K562 (cell line): ENCODE data around the gene NPAS3. TPM values are rescaled to one million over a fixed set of nuclear protein-coding genes. Genes with fewer than 3 reads are reported as not detected.

ENCODE experiments used
- ATAC-seq: fragments of 200-7000 bp; cut with Tn5 transposase; 3 replicates; pipeline ENCODE4 v1.9.1; 2020; ENCODE audit warnings: moderate library complexity
- BruUV-seq: library from RNA; stranded (reverse); fragments of 400-500 nt; replicated peaks from 2 replicates; lab custom pipeline; 2021; lab: Mats Ljungman, UMichigan
- CTCF ChIA-PET: fragments of 300-600 bp; formaldehyde crosslinking; extraction: SDS; loops from one replicate; lab custom pipeline; 2021; ENCODE audit warnings: low intra/inter-chr PET ratio; lab: Yijun Ruan, JAX
- POLR2A ChIA-PET: fragments of 300-600, 350-650 bp; sonication (Branson Sonifier 250); formaldehyde crosslinking; extraction: SDS; loops from one replicate; lab custom pipeline; 2021; ENCODE audit warnings: antibody characterized with exemption, inconsistent platforms; lab: Yijun Ruan, JAX
- DNase-seq, 4 experiments: peaks; one replicate each; pipeline versions ENCODE4 v3.0.0 to v3.0.0-alpha.2; 2011 to 2018; ENCODE audit warnings: low spot score in 3 of 4, mixed read lengths in 3 of 4; ENCODE audit errors: extremely low read depth in 1 of 4
- FAIRE-seq: peaks from 2 replicates; lab custom pipeline; 2011; peaks lifted over from hg19 to GRCh38; lab: Jason Lieb, UNC
- H2AFZ ChIP-seq: 2 replicates; pipeline ENCODE4 v1.6.0; 2011; ENCODE audit warnings: low read depth, low read length, control low read depth, inconsistent platforms
- H3K27ac ChIP-seq: fragments of 200-600 bp; 3 replicates; pipeline ENCODE4 v1.8.0; 2011; ENCODE audit warnings: low read depth, mild to moderate bottlenecking, control low read depth, inconsistent platforms, low read length, moderate library complexity, mixed read lengths; ENCODE audit errors: extremely low read depth
- H3K27me3 ChIP-seq, 2 experiments: fragments of 300-600 bp in 1 of 2; 2 replicates in 1 of 2; 3 replicates in 1 of 2; pipeline versions ENCODE4 v1.6.0 to v1.8.0; 2011; ENCODE audit warnings: inconsistent platforms in 2 of 2, low read length in 2 of 2, mild to moderate bottlenecking in 1 of 2, mixed read lengths in 1 of 2, moderate library complexity in 1 of 2; ENCODE audit not compliant: control insufficient read depth in 2 of 2, insufficient read depth in 2 of 2
- H3K36me3 ChIP-seq: fragments of 300-600 bp; 3 replicates; pipeline ENCODE4 v1.8.0; 2011; ENCODE audit warnings: mild to moderate bottlenecking, low read length, inconsistent platforms; ENCODE audit not compliant: control insufficient read depth, insufficient read depth
- H3K4me1 ChIP-seq, 2 experiments: fragments of 200-600 bp in 1 of 2; replicated peaks in 1 of 2; 2 replicates in 1 of 2; 3 replicates in 1 of 2; pipeline versions ENCODE4 v1.5.1 to v1.8.0; 2011; ENCODE audit warnings: inconsistent platforms in 2 of 2, low read length in 2 of 2, mild to moderate bottlenecking in 1 of 2, mixed read lengths in 1 of 2, moderate library complexity in 1 of 2; ENCODE audit not compliant: control insufficient read depth in 2 of 2, insufficient read depth in 2 of 2
- H3K4me2 ChIP-seq: 2 replicates; pipeline ENCODE4 v1.6.1; 2011; ENCODE audit warnings: low read length, control low read depth, inconsistent platforms, mixed read lengths; ENCODE audit not compliant: insufficient read depth
- H3K4me3 ChIP-seq: fragments of 200-600 bp; sonication (generic), shearing (Covaris generic); 2 replicates; pipeline ENCODE4 v1.5.1; 2016; ENCODE audit warnings: control low read depth, inconsistent platforms
- H3K79me2 ChIP-seq: fragments of 200-600 bp; 3 replicates; pipeline ENCODE4 v1.8.0; 2011; ENCODE audit warnings: low read length, inconsistent platforms; ENCODE audit not compliant: control insufficient read depth, insufficient read depth
- H3K9ac ChIP-seq, 2 experiments: 2 replicates each; pipeline versions ENCODE4 v1.6.0 to v1.6.1; 2011; ENCODE audit warnings: low read depth in 2 of 2, low read length in 2 of 2, control low read depth in 1 of 2, inconsistent platforms in 1 of 2, mild to moderate bottlenecking in 1 of 2, mixed read lengths in 1 of 2; ENCODE audit not compliant: insufficient read depth in 1 of 2
- H3K9me1 ChIP-seq: one replicate; pipeline ENCODE4 v1.6.0; 2011; ENCODE audit warnings: inconsistent platforms, mild to moderate bottlenecking, low read length, moderate library complexity; ENCODE audit not compliant: control insufficient read depth, insufficient read depth
- H3K9me3 ChIP-seq: replicated peaks from 2 replicates; pipeline ENCODE4 v1.5.1; 2011; ENCODE audit warnings: low read depth, low read length, inconsistent platforms; ENCODE audit not compliant: control insufficient read depth, insufficient read depth
- H4K20me1 ChIP-seq: replicated peaks from 2 replicates; pipeline ENCODE4 v1.6.1; 2011; ENCODE audit warnings: low read length, inconsistent platforms, mixed read lengths; ENCODE audit not compliant: control insufficient read depth, insufficient read depth
- CHAMP1 ChIP-seq: fragments of 450-650 bp; IDR thresholded peaks from 2 replicates; pipeline ENCODE4 v1.6.1; 2016; ENCODE audit warnings: mild to moderate bottlenecking
- CTCFL ChIP-seq: IDR thresholded peaks from 2 replicates; pipeline ENCODE4 v1.6.1; 2011; ENCODE audit warnings: borderline replicate concordance, low read depth, mild to moderate bottlenecking, moderate library complexity, low read length; ENCODE audit not compliant: insufficient read depth, poor library complexity, severe bottlenecking
- ETV6 ChIP-seq, 3 experiments: fragments of 150-350 bp in 1 of 3; sonication (generic) in 1 of 3; formaldehyde crosslinking in 1 of 3; IDR thresholded peaks; 2 replicates each; pipeline versions ENCODE4 v1.6.1 to v1.8.0; 2014 to 2022; ENCODE audit warnings: borderline replicate concordance in 2 of 3, low read depth in 2 of 3, antibody characterized with exemption in 1 of 3, low read length in 1 of 3, mild to moderate bottlenecking in 1 of 3, missing genetic modification reagents in 1 of 3
- FOXK1 ChIP-seq: sonication (generic); formaldehyde crosslinking; IDR thresholded peaks from 2 replicates; pipeline ENCODE4 v1.8.0; 2022; ENCODE audit warnings: missing genetic modification reagents, mild to moderate bottlenecking, borderline replicate concordance
- RNF219 ChIP-seq: fragments of 250-450 bp; sonication (Bioruptor Pico); IDR thresholded peaks from 2 replicates; pipeline ENCODE4 v1.5.0; 2022; ENCODE audit warnings: mild to moderate bottlenecking
- THRAP3 ChIP-seq: fragments of 450-650 bp; IDR thresholded peaks from 2 replicates; pipeline ENCODE4 v1.6.1; 2016; ENCODE audit warnings: mild to moderate bottlenecking, inconsistent platforms, borderline replicate concordance
- in situ Hi-C: fragments of 300-500 bp; cut with MboI; formaldehyde crosslinking; loops from 4 replicates; pipeline ENCODE4 v1.15.0; 2018; ENCODE audit warnings: inconsistent platforms, mixed read lengths
- intact Hi-C: fragments of 100-400 bp; cut with micrococcal nuclease; formaldehyde crosslinking; loops from 2 replicates; pipeline ENCODE4 v1.14.2; 2022
- polyA plus RNA-seq, 8 experiments: library from polyadenylated mRNA; depleted of rRNA in 4 of 8; stranded (reverse) in 5 of 8; unstranded in 3 of 8; fragments of >200 nt; fragmentation: Nextera tagmentation in 2 of 8; fragmentation: Illumina TruSeq in 1 of 8; extraction: Ambion mirVana in 2 of 8; extraction: Trizol in 1 of 8; gene quantifications; 2 replicates each; pipeline versions ENCODE4 v1.2.1 to v1.2.3, GENCODE V29; 2011 to 2014; ENCODE audit warnings: inconsistent platforms in 1 of 8, missing spikeins in 1 of 8
- total RNA-seq, 7 experiments: library from RNA; depleted of rRNA in 6 of 7; stranded (reverse); fragments of >200 nt in 6 of 7; fragmentation: Illumina TruSeq in 2 of 7; extraction: Trizol in 2 of 7; gene quantifications; 2 replicates each; pipeline versions ENCODE4 v1.2.1 to v1.2.3, GENCODE V29; 2011 to 2021; ENCODE audit warnings: low replicate concordance in 1 of 7

Gene NPAS3
- total and polyA plus RNA-seq, 9 of the 15 experiments (the other 6 are each of a cell fraction or from before 2014, with no cell fraction given), result 0.04 TPM; not detected in 8

- no peak for TF ChIP-seq RNF219 (CRISPR knock-in tag)
- TF ChIP-seq ETV6 (IDR thresholded peaks at IDR 0.05; ENCODE audit: borderline replicate concordance in 1 of 2, low read depth in 2 of 2, low read length in 1 of 2), result no peak
- no peak for TF ChIP-seq ETV6 (CRISPR knock-in tag; IDR thresholded peaks at IDR 0.05; ENCODE audit: borderline replicate concordance)
- TF ChIP-seq FOXK1 (CRISPR knock-in tag), result no peak
- TF ChIP-seq CTCFL, result no peak
- TF ChIP-seq, all 486 proteins: peak for 0
Measured at GRCh38 chr14:33733310-33733709, 794.6 kb downstream of the NPAS3 start (continued).

DNA sequence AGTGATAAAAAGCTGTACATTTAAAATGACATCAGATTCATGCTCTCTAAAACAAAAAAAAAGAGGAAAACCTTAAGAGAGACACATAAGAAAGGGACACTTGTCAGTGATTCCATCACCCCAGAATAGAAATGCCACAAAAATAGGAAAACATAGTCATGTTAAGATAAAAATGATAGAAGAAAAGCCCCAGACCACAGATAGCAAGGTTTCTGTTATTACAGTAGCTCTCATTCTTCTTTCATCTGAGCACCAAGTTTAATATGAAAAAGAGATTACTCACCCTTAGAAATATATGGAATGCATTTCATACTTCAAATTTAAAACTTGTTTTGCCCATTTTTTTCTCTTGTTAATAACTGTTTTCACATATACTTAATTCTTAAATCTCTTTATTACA, 795.0 kb downstream of the NPAS3 start:
- Histone ChIP-seq H3K27me3 (peaks cover 3 to 9% of the 10 kb centered on the region in 2 experiments; a peak in 2 of 5 replicates), H3K36me3 (no peaks in the 10 kb centered on the region), H3K4me2 (no peak overlapping the region), H4K20me1 (no peaks in the 10 kb centered on the region), H3K9ac (no peak overlapping the region), H3K9me1 (no peaks in the 10 kb centered on the region), H2AFZ (no peak overlapping the region), H3K27ac (no peak overlapping the region), H3K4me1 (no peaks in the 10 kb centered on the region), H3K79me2 (no peaks in the 10 kb centered on the region), H3K9me3 (no peaks in the 10 kb centered on the region), H3K4me3 (no peak overlapping the region)
- ChIA-PET POLR2A (no interaction called here), CTCF (no interaction called here)
- BruUV-seq, result no TSS peak
- TF ChIP-seq THRAP3 (no peak), CHAMP1 (no peak)
- DNase-seq, result no peak
- ATAC-seq, result no peak
- intact Hi-C loops, result no loop called here
- in situ Hi-C loops, result no loop called here
- no peak for FAIRE-seq
